HCT116 (cell line): ENCODE results near the gene CCDC57. TPM values are rescaled to one million over a fixed set of nuclear protein-coding genes. Genes with fewer than 3 reads are reported as not detected.

Experiments
- ATAC-seq: fragments of 200-7000 bp; cut with Tn5 transposase; 2 replicates; pipeline ENCODE4 v1.9.1; 2020; ENCODE audit warnings: mild to moderate bottlenecking, moderate library complexity
- BruUV-seq: library from RNA; stranded (reverse); fragments of 400-500 nt; replicated peaks from 2 replicates; lab custom pipeline; 2021; lab: Mats Ljungman, UMichigan
- CTCF ChIA-PET: fragments of 300-600 bp; sonication (Branson Sonifier 250); formaldehyde crosslinking; loops from one replicate; lab custom pipeline; 2021; ENCODE audit warnings: antibody characterized with exemption; lab: Charles Lee
- POLR2A ChIA-PET: fragments of 300-600, 350-600 bp; sonication (Branson Sonifier 250); formaldehyde crosslinking; loops from one replicate; lab custom pipeline; 2021; ENCODE audit warnings: antibody characterized with exemption; lab: Charles Lee
- RAD21 ChIA-PET, 2 experiments: fragments of 300-600 bp; sonication (Branson Sonifier 250); formaldehyde crosslinking; loops; one replicate each; lab custom pipeline; 2023; ENCODE audit warnings: low total read pairs in 2 of 2; ENCODE audit not compliant: uncharacterized antibody in 2 of 2, unreplicated experiment in 2 of 2, low non-redundant PET in 1 of 2; lab: Charles Lee
- DNase-seq: peaks from one replicate; pipeline ENCODE4 v3.0.0-alpha.2; 2010; ENCODE audit warnings: low read depth, low spot score
- H2AFZ ChIP-seq: fragments of 200-600 bp; shearing (Covaris generic), sonication (generic); 2 replicates; pipeline ENCODE4 v1.6.1; 2017; ENCODE audit warnings: low read depth, mixed run types, mixed read lengths, antibody characterized with exemption, low read length; ENCODE audit not compliant: poor library complexity, severe bottlenecking
- H3K27ac ChIP-seq: 2 replicates; pipeline ENCODE4 v1.5.1; 2012; ENCODE audit warnings: low read depth, low read length
- H3K27me3 ChIP-seq: fragments of 200-600 bp; sonication (generic); 2 replicates; pipeline ENCODE4 v1.6.1; 2016; ENCODE audit warnings: mixed run types, low read length, mixed read lengths; ENCODE audit not compliant: insufficient read depth
- H3K36me3 ChIP-seq, 2 experiments: fragments of 200-500 bp in 1 of 2; fragments of 200-600 bp in 1 of 2; sonication (Bioruptor generic) in 1 of 2; sonication (generic) in 1 of 2; 2 replicates each; pipeline versions ENCODE4 v1.5.1 to v1.6.1; 2014 to 2016; ENCODE audit warnings: low read length in 2 of 2, inconsistent platforms in 1 of 2, mixed read lengths in 1 of 2, mixed run types in 1 of 2; ENCODE audit not compliant: insufficient read depth in 2 of 2, control insufficient read depth in 1 of 2
- H3K4me1 ChIP-seq, 2 experiments: fragments of 200-600 bp in 1 of 2; sonication (generic) in 1 of 2; 2 replicates each; pipeline versions ENCODE4 v1.5.1 to v1.6.1; 2012 to 2017; ENCODE audit warnings: low read length in 2 of 2, inconsistent platforms in 1 of 2, mild to moderate bottlenecking in 1 of 2, mixed read lengths in 1 of 2, mixed run types in 1 of 2, moderate library complexity in 1 of 2; ENCODE audit not compliant: insufficient read depth in 2 of 2, control insufficient read depth in 1 of 2
- H3K4me2 ChIP-seq: fragments of 200-600 bp; sonication (generic); 2 replicates; pipeline ENCODE4 v1.6.1; 2017; ENCODE audit warnings: mixed run types, low read length, mixed read lengths
- H3K4me3 ChIP-seq, 2 experiments: fragments of 200-600 bp in 1 of 2; sonication (generic) in 1 of 2; replicated peaks in 1 of 2; 2 replicates each; pipeline ENCODE4 v1.5.1; 2011 to 2016; ENCODE audit warnings: low read length in 2 of 2, control low read depth in 1 of 2, low read depth in 1 of 2, mild to moderate bottlenecking in 1 of 2, mixed read lengths in 1 of 2, mixed run types in 1 of 2
- H3K79me2 ChIP-seq: fragments of 200-600 bp; sonication (generic); 2 replicates; pipeline ENCODE4 v1.6.1; 2017; ENCODE audit warnings: mild to moderate bottlenecking, mixed run types, low read length, moderate library complexity, mixed read lengths; ENCODE audit not compliant: insufficient read depth
- H3K9ac ChIP-seq: fragments of 200-600 bp; sonication (generic); 2 replicates; pipeline ENCODE4 v1.6.1; 2016; ENCODE audit warnings: low read length, mixed read lengths
- H3K9me2 ChIP-seq: fragments of 200-600 bp; sonication (generic), shearing (Covaris generic); 2 replicates; pipeline ENCODE4 v1.6.1; 2017; ENCODE audit warnings: mixed run types, mild to moderate bottlenecking, moderate library complexity; ENCODE audit not compliant: insufficient read depth
- H3K9me3 ChIP-seq, 2 experiments: fragments of 200-500 bp in 1 of 2; fragments of 200-600 bp in 1 of 2; sonication (Bioruptor generic) in 1 of 2; sonication (generic) in 1 of 2; 2 replicates each; pipeline ENCODE4 v1.6.1; 2014 to 2017; ENCODE audit warnings: low read length in 2 of 2, mixed read lengths in 2 of 2, inconsistent platforms in 1 of 2, low read depth in 1 of 2, mild to moderate bottlenecking in 1 of 2, mixed run types in 1 of 2, moderate library complexity in 1 of 2; ENCODE audit not compliant: control insufficient read depth in 1 of 2, insufficient read depth in 1 of 2
- H4K20me1 ChIP-seq: fragments of 200-600 bp; sonication (generic), shearing (Covaris generic); 2 replicates; pipeline ENCODE4 v1.6.1; 2017; ENCODE audit warnings: mixed run types, mild to moderate bottlenecking, moderate library complexity; ENCODE audit not compliant: insufficient read depth
- ATF3 ChIP-seq: IDR thresholded peaks from 2 replicates; pipeline ENCODE4 v1.6.1; 2012
- CTCF ChIP-seq, 3 experiments: fragments of 200-600 bp in 1 of 3; sonication (generic) in 1 of 3; IDR thresholded peaks in 2 of 3; conservative IDR thresholded peaks in 1 of 3; 2 replicates each; pipeline ENCODE4 v1.5.1; 2012 to 2017; ENCODE audit warnings: low read depth in 2 of 3, low read length in 2 of 3, antibody characterized with exemption in 1 of 3, borderline replicate concordance in 1 of 3, control low read depth in 1 of 3, mild to moderate bottlenecking in 1 of 3, mixed read lengths in 1 of 3, mixed run types in 1 of 3, moderate library complexity in 1 of 3; ENCODE audit not compliant: insufficient read depth in 1 of 3
- FOSL1 ChIP-seq: IDR thresholded peaks from 2 replicates; pipeline ENCODE4 v1.6.1; 2012; ENCODE audit warnings: low read depth
- intact Hi-C: fragments of 100-400 bp; cut with micrococcal nuclease; formaldehyde crosslinking; loops from 2 replicates; pipeline ENCODE4 v1.10.0; 2022
- total RNA-seq: library from RNA; stranded (reverse); gene quantifications from one replicate; pipeline ENCODE4 v1.2.1, GENCODE V29; 2021; ENCODE audit not compliant: unreplicated experiment

The CCDC57 gene
- total RNA-seq, 1 experiment from 2014 or later, result 143 TPM

GRCh38 chr17:82106688-82107305, 105.8 kb downstream of the CCDC57 start:
- RAD21 ChIA-PET, result interaction anchor here in 1 of 2 experiments (1.0 to 1.2 kb wide), 2 partner anchors 48 to 76 kb away, joined by 4 read pairs; no protein-coding TSS in a partner anchor

More at GRCh38 chr17:82106688-82107305, 105.8 kb downstream of the CCDC57 start:
- ATAC-seq, result no peak
- ChIA-PET CTCF (interaction anchor here (0.6 to 1.9 kb wide), 7 partner anchors 9 to 99 kb away, joined by 3 to 15 read pairs (median 4); partner anchors contain the start of genes DCXR, FASN and RAC3), POLR2A (interaction anchor here (0.8 to 2.3 kb wide), 4 partner anchors 8 to 122 kb away, joined by 3 to 11 read pairs (median 4); partner anchors contain the start of genes DCXR, FASN and SLC16A3)
- no TSS peak for BruUV-seq
- Histone ChIP-seq H3K9ac (peak overlapping the region; percentile 78), H4K20me1 (no peaks in the 10 kb centered on the region), H3K9me3 (no peaks in the 10 kb centered on the region), H3K9me2 (no peaks in the 10 kb centered on the region), H3K4me1 (peaks cover 37 to 48% of the 10 kb centered on the region in 2 experiments), H3K27me3 (no peaks in the 10 kb centered on the region), H3K36me3 (peaks cover 0 to 5% of the 10 kb centered on the region in 2 experiments; a peak in 1 of 4 replicates), H3K79me2 (peaks cover 11% of the 10 kb centered on the region; the same call in 1 of the 2 replicates), H3K4me2 (peak overlapping the region; percentile 93), H3K27ac (peak overlapping the region; percentile 94), H3K4me3 (peak overlapping the region; percentile 68 to 70), H2AFZ (no peak overlapping the region)
- DNase-seq, result no peak
- intact Hi-C loops, result loop anchor here (2.0 to 5.0 kb wide), 2 partner anchors 36 to 48 kb away; no protein-coding TSS in a partner anchor
- no peak for TF ChIP-seq FOSL1
- no peak for TF ChIP-seq CTCF (IDR thresholded peaks at IDR 0.05 in 2 of 3, conservative IDR thresholded peaks at IDR 0.05 in 1 of 3; ENCODE audit: borderline replicate concordance in 1 of 3, insufficient read depth in 1 of 3, low read depth in 2 of 3, low read length in 2 of 3)
- no peak for TF ChIP-seq ATF3
